ENCODE data around the gene MLH1. TPM values are rescaled to one million over a fixed set of nuclear protein-coding genes. Genes with fewer than 3 reads are reported as not detected.

Gene MLH1
- polyA plus RNA-seq, 2 of the 4 experiments (the other 2 are of a cell fraction) = 61.8 to 73.1 TPM

GRCh38 chr3:37014620-37015019 is 21.3 kb downstream of the MLH1 start:
- CTCF ChIA-PET = interaction anchor here (0.7 to 1.7 kb wide), 2 partner anchors 27 to 222 kb away, joined by 3 to 4 read pairs; no protein-coding TSS in a partner anchor
- no peak overlapping the region for H3K4me2 ChIP-seq

GRCh38 chr3:37015642-37016041 is 22.3 kb downstream of the MLH1 start:
- DNase-seq (ENCODE audit: low read depth in 1 of 2, low spot score in 1 of 2) = no peak
- FAIRE-seq = no peak
- Histone ChIP-seq H3K4me3 (no peak overlapping the region), H3K9me3 (no peaks in the 10 kb centered on the region), H3K4me1 (no peaks in the 10 kb centered on the region), H3K4me2 (no peak overlapping the region), H3K27ac (no peak overlapping the region)
- ChIA-PET CTCF (interaction anchor here (1.0 to 1.7 kb wide), 3 partner anchors 19 to 26 kb away, joined by 4 read pairs; partner anchors contain the start of gene EPM2AIP1), POLR2A (no interaction called here)
- 89% methylated on average over 5 of the region's 5 CpGs for WGBS (ENCODE audit: missing lambda C conversion rate)
- ATAC-seq = no peak
- TF ChIP-seq HMGXB4 (CRISPR knock-in tag; IDR thresholded peaks at IDR 0.05; ENCODE audit: borderline replicate concordance) (no peak), ATOH8 (CRISPR knock-in tag; IDR thresholded peaks at IDR 0.05; ENCODE audit: low read depth) (no peak), HES2 (IDR thresholded peaks at IDR 0.05) (no peak)

More at GRCh38 chr3:37014620-37015019, 21.3 kb downstream of the MLH1 start:
- ATAC-seq (no peak), DNase-seq (ENCODE audit: low read depth in 1 of 2, low spot score in 1 of 2) (no peak), FAIRE-seq (no peak)
- POLR2A ChIA-PET = no interaction called here
- H3K9me3 ChIP-seq = no peaks in the 10 kb centered on the region
- TF ChIP-seq ZC3H11A (IDR thresholded peaks at IDR 0.05) (no peak), FOSB (CRISPR knock-in tag; IDR thresholded peaks at IDR 0.05) (no peak), NR3C1 (IDR thresholded peaks at IDR 0.05) (no peak), ATOH8 (CRISPR knock-in tag; IDR thresholded peaks at IDR 0.05; ENCODE audit: low read depth) (no peak), RARB (CRISPR knock-in tag; IDR thresholded peaks at IDR 0.05) (no peak), RNF2 (IDR thresholded peaks at IDR 0.05; ENCODE audit: borderline replicate concordance, low read depth) (no peak), BHLHE40 (IDR thresholded peaks at IDR 0.05; ENCODE audit: low read depth, low read length) (no peak), MAFK (IDR thresholded peaks at IDR 0.05; ENCODE audit: partially characterized antibody) (no peak), FOSL2 (IDR thresholded peaks at IDR 0.05) (no peak), FOSL2 (CRISPR knock-in tag; IDR thresholded peaks at IDR 0.05) (no peak), RAD21 (conservative IDR thresholded peaks at IDR 0.05 in 1 of 2, IDR thresholded peaks at IDR 0.05 in 1 of 2) (no peak), EHF (CRISPR knock-in tag; IDR thresholded peaks at IDR 0.05) (no peak), EHMT2 (IDR thresholded peaks at IDR 0.05; ENCODE audit: low read depth) (no peak), NFE2L2 (conservative IDR thresholded peaks at IDR 0.05; ENCODE audit: low read length) (no peak), MAX (IDR thresholded peaks at IDR 0.05) (no peak), PBX3 (IDR thresholded peaks at IDR 0.05) (no peak), HES2 (IDR thresholded peaks at IDR 0.05) (no peak), JUNB (IDR thresholded peaks at IDR 0.05) (no peak), E2F6 (IDR thresholded peaks at IDR 0.05; ENCODE audit: borderline replicate concordance, low read depth) (no peak), GATA3 (IDR thresholded peaks at IDR 0.05; ENCODE audit: borderline replicate concordance) (no peak), HOXB13 (CRISPR knock-in tag; IDR thresholded peaks at IDR 0.05; ENCODE audit: low read depth) (no peak)
- H3K4me3 ChIP-seq = no peak overlapping the region
- H3K4me1 ChIP-seq = no peaks in the 10 kb centered on the region
- no peak overlapping the region for H3K27ac ChIP-seq
- 81% methylated on average over 2 of the region's 2 CpGs for WGBS (ENCODE audit: missing lambda C conversion rate)

Measured in A549 (cell line).